ENCODE data around the gene ZDHHC8.

- TF ChIP-seq, protein P1, sequence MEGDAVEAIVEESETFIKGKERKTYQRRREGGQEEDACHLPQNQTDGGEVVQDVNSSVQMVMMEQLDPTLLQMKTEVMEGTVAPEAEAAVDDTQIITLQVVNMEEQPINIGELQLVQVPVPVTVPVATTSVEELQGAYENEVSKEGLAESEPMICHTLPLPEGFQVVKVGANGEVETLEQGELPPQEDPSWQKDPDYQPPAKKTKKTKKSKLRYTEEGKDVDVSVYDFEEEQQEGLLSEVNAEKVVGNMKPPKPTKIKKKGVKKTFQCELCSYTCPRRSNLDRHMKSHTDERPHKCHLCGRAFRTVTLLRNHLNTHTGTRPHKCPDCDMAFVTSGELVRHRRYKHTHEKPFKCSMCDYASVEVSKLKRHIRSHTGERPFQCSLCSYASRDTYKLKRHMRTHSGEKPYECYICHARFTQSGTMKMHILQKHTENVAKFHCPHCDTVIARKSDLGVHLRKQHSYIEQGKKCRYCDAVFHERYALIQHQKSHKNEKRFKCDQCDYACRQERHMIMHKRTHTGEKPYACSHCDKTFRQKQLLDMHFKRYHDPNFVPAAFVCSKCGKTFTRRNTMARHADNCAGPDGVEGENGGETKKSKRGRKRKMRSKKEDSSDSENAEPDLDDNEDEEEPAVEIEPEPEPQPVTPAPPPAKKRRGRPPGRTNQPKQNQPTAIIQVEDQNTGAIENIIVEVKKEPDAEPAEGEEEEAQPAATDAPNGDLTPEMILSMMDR (IDR thresholded peaks at IDR 0.05; ENCODE audit: low read depth, low read length) = no peak
- no peak for TF ChIP-seq EZH2phosphoT487 (IDR thresholded peaks at IDR 0.05; ENCODE audit: low read depth)
Measured at GRCh38 chr22:20152464-20152890, 20.9 kb downstream of the ZDHHC8 start.

Measured in OCI-LY3 (cell line).